Neural cell (in vitro differentiated cells): Measurements from ENCODE around the gene RUBCN.

Experiments used
- CTCF ChIP-seq: fragments of 450-650 bp; IDR thresholded peaks from 2 replicates; pipeline ENCODE4 v1.5.1; 2014; ENCODE audit warnings: antibody characterized with exemption, mild to moderate bottlenecking, moderate library complexity; ENCODE audit not compliant: poor library complexity, severe bottlenecking
- EZH2 ChIP-seq: fragments of 200-600, 300-800 bp; shearing (Covaris generic), sonication (generic); IDR thresholded peaks from 2 replicates; pipeline ENCODE4 v1.6.1; 2014; ENCODE audit warnings: antibody characterized with exemption, low read length, borderline replicate concordance, mild to moderate bottlenecking; ENCODE audit not compliant: insufficient read depth, poor library complexity, severe bottlenecking
- SMC3 ChIP-seq: fragments of 450-650 bp; conservative IDR thresholded peaks from 2 replicates; pipeline ENCODE4 v1.6.1; 2014; ENCODE audit warnings: antibody characterized with exemption, mild to moderate bottlenecking, moderate library complexity; ENCODE audit not compliant: poor library complexity
- TAF1 ChIP-seq: IDR thresholded peaks from 2 replicates; pipeline ENCODE4 v1.6.1; 2012; ENCODE audit warnings: low read depth

- TF ChIP-seq CTCF, result no peak
- TF ChIP-seq EZH2, result no peak
- no peak for TF ChIP-seq SMC3
- TF ChIP-seq TAF1, result no peak
Measured at GRCh38 chr3:197734667-197735318, 1.9 kb downstream of the RUBCN start.
